IPS-18c (cell line): Measurements from ENCODE around the gene DZIP1.
"Not testable (repeated sequence)": the region's sequence is repeated elsewhere in the genome, so short reads cannot be mapped to it uniquely, and the experiment has no call there.

Source experiments
- H3K4me3 ChIP-seq: 2 replicates; pipeline ENCODE4 v1.7.0; 2013; ENCODE audit warnings: low read depth, mild to moderate bottlenecking, low read length, moderate library complexity; ENCODE audit not compliant: insufficient read depth
- H3K9me3 ChIP-seq: one replicate; pipeline ENCODE4 v1.6.1; 2013; ENCODE audit warnings: mild to moderate bottlenecking, low read length, moderate library complexity; ENCODE audit not compliant: control insufficient read depth, insufficient read depth

The DZIP1 gene

DNA sequence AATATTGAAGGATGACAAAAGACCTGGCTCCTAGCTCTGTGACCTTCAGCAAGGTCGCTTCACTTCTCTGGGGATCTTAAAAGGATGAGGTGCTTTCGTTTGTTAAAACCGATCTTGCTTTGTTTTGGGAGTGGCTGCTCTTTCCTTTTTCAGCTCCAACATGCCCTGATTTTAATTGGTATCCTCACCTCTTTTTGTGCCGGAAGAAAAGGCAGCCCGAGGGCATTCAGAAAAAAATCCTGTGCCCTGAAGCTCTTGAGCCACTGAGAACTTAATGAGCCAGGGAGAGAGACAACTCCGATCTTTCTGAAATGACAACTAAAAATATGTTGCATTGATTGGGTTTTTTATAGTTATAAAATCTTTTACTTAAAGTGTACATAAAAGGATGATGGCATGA is 72.6 kb downstream of the DZIP1 start:
- no peak overlapping the region for H3K4me3 ChIP-seq
- no peaks in the 10 kb centered on the region for H3K9me3 ChIP-seq

DNA sequence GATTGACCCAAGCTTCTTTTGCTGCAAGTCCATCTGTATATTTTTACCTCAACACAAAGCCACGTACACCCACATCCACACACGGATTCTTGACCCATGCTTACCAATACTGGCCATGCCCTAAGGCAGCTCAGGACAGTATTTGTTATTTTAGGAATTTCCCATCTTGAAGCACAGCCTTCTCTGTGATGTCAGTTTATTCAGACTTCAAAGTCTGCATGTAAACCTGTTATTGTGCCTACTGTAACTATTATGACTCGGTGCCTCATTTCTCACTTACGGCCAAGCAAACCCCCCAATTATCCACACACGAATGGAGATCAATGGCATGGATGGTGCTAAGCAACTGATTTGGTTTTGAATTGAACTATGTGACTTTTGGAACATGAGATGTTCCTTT is 74.5 kb downstream of the DZIP1 start:
- Histone ChIP-seq H3K4me3 (no peak overlapping the region), H3K9me3 (no peaks in the 10 kb centered on the region)

DNA sequence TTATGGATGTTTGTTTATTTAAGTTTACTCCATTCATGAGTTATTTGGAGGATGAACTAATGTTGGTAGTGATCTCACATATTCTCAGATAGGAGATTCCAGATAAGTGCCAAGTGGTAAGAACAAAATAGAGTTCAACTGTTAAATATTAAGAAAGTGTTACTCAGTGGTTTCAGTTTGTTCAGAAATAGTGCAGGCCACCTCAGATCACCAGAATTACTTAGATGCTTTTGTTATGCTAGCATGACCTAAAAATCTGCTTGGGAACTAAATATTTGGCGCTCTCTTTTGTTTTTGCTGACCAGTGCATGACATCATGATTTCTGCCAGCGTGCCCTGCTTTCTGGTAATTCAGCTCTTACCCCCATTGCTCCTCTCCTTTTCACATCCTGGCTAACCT is 76.4 kb downstream of the DZIP1 start:
- no peak overlapping the region for H3K4me3 ChIP-seq
- no peaks in the 10 kb centered on the region for H3K9me3 ChIP-seq

DNA sequence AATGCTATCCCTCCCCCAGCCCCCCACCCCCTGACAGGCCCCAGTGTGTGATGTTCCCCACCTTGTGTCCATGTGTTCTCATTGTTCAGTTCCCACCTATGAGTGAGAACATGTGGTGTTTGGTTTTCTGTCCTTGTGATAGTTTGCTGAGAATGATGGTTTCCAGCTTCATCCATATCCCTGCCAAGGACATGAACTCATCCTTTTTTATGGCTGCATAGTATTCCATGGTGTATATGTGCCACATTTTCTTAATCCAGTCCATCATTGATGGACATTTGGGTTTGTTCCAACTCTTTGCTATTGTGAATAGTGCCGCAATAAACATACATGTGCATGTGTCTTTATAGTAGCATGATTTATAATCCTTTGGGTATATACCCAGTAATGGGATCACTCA is 78.7 kb downstream of the DZIP1 start:
- H3K9me3 ChIP-seq, H3K4me3 ChIP-seq: not testable (repeated sequence)

DNA sequence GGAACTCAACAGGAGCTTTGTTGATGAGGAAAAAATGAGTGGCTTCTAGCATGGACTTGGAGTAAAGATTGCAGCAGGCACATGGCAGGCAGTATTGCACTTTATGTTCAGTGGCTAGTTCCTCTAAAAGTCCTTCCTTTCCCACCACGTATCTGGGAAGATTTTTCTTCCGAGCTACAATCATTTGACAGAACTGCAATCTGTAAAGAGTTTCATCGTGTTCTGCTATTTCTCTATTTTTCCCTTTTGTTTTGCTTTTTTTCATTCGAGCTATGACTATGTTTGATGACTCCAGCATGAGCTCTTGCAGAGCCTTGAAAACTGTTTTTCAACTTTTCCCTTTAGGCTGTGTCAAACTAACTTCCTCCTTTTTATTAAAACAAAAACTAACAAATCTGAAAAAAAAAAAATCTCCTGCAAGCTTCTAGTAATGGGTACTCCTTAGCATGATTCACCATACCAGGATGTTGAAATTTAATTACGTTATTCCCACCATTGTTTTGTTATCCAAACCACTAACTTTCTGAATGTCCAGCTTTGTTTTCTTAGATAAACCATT is 79.7 kb downstream of the DZIP1 start:
- H3K4me3 ChIP-seq: no peak overlapping the region
- no peaks in the 10 kb centered on the region for H3K9me3 ChIP-seq

DNA sequence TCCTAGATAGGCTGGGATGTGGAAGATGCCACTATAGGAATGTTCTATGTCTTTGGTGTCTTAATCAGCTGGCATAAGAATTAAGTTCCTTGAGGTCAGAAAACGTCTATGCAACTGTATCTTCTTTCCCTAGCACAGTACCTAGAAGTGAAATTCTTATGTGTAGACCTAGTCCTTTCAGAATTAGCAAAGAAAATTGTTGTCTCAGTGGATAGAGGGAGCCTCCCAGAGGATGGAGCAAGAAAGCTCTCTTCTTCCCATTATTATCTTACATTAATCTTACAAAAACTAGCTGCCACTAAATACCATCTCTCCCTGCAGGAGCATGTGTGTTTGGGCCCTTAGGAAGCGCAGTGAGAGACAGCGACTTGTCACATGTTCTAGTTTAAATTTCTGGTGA is 80.4 kb downstream of the DZIP1 start:
- Histone ChIP-seq H3K4me3 (no peak overlapping the region), H3K9me3 (no peaks in the 10 kb centered on the region)

DNA sequence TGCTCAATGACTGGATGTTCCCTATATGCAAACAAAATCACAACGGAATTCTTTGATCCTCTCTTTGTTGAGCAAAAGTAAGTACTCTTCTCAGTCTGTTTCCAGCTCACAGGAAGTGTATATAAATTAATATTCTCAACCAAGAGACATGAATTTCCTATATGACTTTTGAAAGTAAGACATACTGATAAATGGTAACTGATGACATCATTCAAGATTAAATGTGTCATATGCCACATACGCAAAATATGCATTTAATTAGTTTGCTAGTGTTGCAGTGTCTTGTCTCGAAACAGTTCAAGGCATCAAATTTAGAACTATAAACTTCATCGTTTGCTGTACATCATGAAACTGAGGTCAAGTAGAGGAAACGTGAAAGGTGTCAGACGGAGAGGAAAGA is 84.1 kb downstream of the DZIP1 start:
- H3K4me3 ChIP-seq: no peak overlapping the region
- H3K9me3 ChIP-seq: no peaks in the 10 kb centered on the region

DNA sequence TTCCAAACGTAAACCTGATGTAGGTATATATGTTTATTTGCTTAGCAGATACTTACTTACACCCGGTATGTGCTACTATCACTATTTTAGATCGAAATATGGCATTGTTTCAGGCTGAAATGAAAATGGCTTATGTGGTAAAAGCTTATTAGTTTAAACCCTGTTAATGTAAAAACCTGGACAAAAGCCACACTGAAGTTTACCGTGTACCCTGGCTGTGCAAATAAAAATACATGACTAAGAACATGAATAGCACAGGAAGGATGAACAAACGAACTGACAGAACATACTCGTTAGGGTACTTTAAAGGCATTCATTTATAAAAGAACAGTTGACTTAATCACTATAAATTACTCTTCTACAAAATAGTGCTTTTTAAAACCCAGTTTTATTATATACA is 85.4 kb downstream of the DZIP1 start:
- Histone ChIP-seq H3K4me3 (no peak overlapping the region), H3K9me3 (no peaks in the 10 kb centered on the region)

DNA sequence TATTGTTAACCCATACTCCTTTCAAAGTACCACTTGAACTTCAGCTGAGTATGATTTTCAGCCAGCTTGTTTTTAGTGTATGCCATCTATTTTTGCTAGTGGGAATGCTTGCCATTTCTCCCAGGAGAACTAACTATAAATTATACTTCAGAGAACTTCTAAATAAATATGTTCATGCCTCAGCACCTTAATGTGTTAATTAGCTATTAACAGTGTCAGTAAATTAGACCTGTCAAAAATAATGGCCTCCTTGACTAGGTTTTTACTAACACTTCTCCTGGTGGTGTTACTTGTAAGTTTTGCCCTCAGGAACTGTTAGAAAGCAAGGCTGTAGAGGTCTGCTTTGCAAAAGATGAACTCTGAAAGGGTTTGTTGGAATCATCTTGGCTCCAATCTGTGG is 87.5 kb downstream of the DZIP1 start:
- Histone ChIP-seq H3K9me3 (no peaks in the 10 kb centered on the region), H3K4me3 (no peak overlapping the region)

DNA sequence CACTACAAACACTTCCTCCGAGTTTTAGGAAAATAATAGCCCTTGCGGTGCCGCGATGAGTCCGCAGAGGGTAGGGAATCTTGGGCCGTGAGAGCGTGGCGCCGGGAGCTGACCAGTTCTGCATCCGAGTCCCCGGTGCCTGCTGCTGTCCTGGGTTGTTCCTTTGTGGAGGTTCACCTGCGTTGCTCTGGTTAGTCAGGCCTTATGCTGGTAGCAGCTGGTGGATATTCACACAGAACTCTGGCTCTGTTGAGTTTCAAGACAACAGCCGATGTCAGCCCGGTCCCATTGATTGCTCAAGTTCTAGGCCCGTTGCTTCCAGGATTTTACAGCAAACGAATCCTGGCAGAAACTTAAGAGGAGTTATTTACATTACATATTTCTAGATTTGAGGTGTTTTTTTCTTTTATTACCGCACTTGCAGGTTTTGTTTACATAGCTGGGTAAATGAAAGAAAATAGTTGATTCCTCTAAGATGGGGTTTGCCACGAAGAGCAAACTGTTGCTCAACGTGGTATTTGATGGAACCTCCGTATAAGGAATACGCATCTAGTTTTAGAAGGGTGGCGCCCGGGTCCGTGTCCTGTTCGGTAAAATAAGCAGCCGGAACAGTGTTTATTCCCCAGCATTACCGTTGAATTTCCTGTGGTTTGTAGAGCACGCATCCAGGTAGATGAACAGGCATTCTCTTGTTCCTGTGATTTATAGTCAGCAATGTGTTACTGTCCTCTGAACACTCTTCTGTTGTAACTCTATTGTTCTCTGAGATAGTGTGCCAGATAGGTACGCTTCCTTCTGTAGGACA is 90.7 kb downstream of the DZIP1 start:
- Histone ChIP-seq H3K9me3 (no peaks in the 10 kb centered on the region), H3K4me3 (peak overlapping the region; percentile 63)

DNA sequence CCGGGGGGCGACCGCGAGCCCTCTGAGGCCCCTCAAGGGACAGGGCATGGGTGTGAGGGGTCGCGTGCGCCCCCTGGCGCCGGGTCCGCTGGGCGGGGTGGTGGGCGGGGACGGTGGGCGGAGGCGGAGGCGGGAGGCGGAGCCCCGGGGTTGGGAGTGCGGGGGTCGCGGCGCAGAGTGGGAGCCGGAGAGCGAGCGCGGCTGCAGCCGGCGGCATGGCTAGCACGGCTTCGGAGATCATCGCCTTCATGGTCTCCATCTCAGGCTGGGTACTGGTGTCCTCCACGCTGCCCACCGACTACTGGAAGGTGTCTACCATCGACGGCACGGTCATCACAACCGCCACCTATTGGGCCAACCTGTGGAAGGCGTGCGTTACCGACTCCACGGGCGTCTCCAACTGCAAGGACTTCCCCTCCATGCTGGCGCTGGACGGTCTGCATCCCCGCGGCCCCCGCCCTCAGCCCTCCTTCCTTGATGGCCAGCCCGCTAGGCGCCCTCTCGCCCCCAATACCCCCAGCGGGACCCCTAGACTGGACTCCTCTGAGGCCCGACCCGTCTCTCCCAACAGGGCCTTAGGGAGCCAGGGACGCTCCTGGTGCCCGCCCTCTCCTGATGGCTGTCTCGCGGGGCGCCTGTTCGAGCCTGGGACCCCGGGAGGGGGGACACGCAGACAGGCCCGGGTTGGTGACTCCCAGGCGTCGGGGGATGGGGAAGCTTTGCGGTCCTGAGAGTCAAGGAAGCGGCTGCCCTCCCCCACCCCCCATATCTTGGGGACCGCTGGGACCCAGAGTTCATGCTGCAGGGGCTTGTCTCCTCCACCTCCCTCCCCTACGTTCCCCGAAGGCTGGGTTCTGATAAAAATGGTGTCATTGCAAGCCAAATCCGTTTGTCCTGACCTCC is 91.7 kb downstream of the DZIP1 start, which contains the start of gene CLDN10:
TSS of gene CLDN10 (plus strand) at position 182 of the 903 bp plus-strand sequence. CDS start at position 216, 34 bp downstream.
- H3K4me3 ChIP-seq: peak within 1 kb of the TSS; percentile 63
- H3K9me3 ChIP-seq: no peaks in the 10 kb centered on the region

DNA sequence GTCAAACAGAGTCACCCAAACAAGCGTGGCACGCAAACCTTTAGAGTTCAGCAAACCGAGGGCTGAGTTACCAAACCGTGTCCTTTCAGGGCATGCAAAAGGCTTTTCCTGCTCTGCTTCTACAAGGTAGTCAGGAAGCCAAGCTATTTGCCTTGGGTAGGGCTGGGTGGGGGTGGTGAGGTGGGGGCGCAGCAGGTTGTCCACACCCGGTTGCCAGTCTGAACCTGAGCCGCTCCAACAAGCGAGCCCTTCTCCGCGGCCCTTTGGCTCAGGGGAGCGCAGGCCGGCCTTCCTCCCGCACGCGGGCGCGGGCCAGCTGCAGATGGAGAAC is 92.3 kb downstream of the DZIP1 start:
- Histone ChIP-seq H3K4me3 (peak overlapping the region; percentile 63; the same call in 1 of the 2 replicates), H3K9me3 (no peaks in the 10 kb centered on the region)

DNA sequence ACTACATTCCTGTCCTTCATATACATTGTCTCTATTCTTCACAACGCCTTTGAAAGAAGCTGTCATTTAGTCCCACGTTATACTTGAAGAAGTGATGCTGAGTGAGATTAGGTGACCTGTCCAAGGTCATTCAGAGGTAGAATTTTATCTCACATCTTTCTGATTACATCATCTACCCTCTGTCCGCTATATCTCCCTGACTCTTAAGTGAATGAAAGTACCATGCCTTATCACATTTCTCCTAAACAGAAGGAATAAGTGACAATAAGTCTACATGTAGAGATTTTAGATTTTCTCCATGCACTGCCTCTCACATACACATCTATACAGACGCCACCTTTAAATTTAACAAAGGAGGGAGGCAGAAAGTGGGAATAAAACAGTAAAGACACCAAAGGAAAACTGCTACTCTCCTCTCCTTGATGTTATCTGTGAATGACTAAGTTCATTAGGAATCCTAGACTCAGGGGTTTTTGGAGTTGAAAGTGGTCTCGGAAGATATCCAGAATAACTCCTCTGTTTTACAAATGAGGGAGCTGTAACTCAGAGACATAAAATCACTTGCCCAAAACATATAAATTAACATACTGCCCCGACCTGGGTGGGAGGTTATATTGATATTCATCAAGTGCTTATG is 96.9 kb downstream of the DZIP1 start:
- no peaks in the 10 kb centered on the region for H3K9me3 ChIP-seq
- no peak overlapping the region for H3K4me3 ChIP-seq

DNA sequence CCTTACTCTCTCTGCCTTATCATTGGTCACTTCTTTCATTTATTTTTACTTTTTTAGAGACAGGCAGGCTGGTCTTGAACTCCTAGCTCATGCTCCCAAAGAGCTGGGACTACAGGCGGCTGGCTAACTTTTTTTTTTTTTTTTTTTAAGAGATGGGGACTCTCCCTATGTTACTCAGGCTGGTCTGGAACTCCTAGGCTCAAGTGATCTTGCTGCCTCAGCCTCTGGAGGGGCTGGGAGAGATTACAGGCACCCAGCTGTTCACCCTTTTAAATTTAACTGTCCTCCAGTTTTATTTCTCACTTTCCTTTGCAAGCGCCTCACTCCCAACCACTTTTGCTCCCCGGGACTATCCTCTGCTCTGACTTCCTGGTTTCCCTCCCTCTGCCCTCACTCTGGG is 97.6 kb downstream of the DZIP1 start:
- H3K9me3 ChIP-seq: no peaks in the 10 kb centered on the region

DNA sequence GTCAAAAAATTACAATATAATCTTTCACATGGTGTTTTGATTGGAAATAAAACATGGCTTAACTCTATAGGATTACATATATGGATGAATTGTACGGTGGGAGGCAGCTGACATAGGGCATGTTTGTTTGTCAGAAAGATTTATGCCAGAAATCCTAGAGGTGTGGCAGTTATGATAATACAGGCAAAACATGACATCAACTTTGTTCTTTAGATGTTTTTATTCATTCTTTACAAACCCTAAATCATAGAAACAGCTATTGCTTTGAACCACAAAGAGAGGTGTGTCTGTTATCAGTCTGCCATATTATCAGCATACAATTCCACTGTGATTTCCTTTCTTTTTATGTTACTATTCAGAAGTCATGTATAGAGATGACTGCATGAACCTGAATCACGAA is 100.2 kb downstream of the DZIP1 start:
- Histone ChIP-seq H3K9me3 (no peaks in the 10 kb centered on the region), H3K4me3 (no peak overlapping the region)

More for the DNA sequence above, 97.6 kb downstream of the DZIP1 start:
- no peak overlapping the region for H3K4me3 ChIP-seq

DNA sequence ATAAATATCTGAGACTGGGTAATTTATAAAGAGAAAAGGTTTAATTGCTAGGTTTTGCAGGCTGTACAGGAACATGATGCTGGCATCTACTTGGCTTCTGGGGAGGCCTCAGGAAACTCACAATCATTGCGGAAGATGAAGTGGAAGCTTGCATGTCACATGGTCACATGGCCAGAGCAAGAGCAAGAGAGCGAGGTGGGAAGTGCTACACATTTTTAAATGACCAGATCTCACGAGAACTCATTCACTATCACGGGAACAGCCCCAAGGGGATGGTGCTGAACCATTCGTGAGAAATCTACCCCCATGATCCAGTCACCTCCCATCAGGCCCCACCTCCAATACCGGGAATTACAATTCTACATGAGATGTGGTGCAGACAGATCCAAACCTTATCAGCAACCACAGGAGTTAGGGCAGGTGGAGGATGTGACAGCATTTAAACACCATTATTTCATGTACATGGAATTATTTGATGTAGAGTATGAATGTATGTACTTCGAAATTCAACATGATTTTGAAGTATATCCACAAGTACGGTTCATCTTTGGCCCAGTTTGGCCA is 102.5 kb downstream of the DZIP1 start:
- Histone ChIP-seq H3K4me3 (no peak overlapping the region), H3K9me3 (no peaks in the 10 kb centered on the region)

DNA sequence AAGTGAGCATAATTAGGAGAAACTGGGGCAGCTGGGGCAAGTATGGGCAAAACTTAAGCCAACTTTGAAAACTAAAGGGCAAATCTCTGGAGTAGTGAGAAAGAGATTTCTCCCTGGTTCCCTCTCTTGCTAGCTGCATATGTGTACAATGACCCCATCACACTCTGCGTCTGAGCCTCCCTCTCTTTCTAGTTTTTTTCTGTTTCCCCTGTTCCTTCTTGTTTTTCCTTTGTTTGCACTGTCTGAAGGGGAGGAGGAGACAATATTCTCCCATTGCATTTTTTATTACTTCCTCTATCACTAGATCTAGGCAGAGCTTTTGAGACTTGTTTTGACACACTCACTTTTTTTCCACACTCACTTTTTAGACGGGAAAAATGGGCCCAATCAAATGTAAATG is 103.2 kb downstream of the DZIP1 start:
- H3K9me3 ChIP-seq: no peaks in the 10 kb centered on the region
- H3K4me3 ChIP-seq: no peak overlapping the region
